Caki2 (cell line): Measurements from ENCODE around the gene IER5. TPM values are rescaled to one million over a fixed set of nuclear protein-coding genes. Genes with fewer than 3 reads are reported as not detected.
A peak's percentile ranks its signal among the peaks of the same experiment; 100 is the strongest.

Experiments used
- DNase-seq: peaks from one replicate; pipeline ENCODE4 v3.0.0-alpha.2; 2015; ENCODE audit warnings: low read depth
- in situ Hi-C: cut with HindIII; loops from 2 replicates; pipeline ENCODE4 v1.10.0; 2016; ENCODE audit warnings: low sequenced_read_pairs, low pct_unique_long_range_greater_than_20kb, mixed read lengths
- total RNA-seq: library from RNA; depleted of rRNA; stranded (reverse); fragments of >200 nt; shearing (Covaris generic); gene quantifications from 2 replicates; pipeline ENCODE4 v1.2.3, GENCODE V29; 2014; ENCODE audit warnings: low replicate concordance

IER5 gene
- total RNA-seq, 1 experiment from 2014 or later = 12.5 TPM

DNA sequence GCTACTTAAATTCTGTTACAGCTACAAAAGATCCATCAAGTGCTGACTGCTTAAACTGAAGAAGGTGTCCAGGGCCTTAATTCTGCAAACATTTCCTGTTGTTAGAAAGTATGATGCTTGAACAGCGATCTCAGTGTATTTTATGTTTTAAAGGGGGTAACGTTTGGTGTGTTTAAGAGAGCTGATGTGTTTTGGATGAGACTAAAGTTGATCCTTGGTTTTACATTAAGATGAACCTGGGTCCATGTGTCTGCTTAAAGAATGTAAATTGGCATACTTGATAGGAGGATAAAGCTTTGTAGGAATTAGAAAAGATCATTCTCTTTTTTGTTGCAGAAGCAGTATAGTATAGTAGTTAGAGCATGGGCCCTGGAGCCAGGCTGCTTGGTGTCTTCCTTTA is 3.6 kb downstream of the IER5 start:
- in situ Hi-C loops = no loop called here
- no peak for DNase-seq

DNA sequence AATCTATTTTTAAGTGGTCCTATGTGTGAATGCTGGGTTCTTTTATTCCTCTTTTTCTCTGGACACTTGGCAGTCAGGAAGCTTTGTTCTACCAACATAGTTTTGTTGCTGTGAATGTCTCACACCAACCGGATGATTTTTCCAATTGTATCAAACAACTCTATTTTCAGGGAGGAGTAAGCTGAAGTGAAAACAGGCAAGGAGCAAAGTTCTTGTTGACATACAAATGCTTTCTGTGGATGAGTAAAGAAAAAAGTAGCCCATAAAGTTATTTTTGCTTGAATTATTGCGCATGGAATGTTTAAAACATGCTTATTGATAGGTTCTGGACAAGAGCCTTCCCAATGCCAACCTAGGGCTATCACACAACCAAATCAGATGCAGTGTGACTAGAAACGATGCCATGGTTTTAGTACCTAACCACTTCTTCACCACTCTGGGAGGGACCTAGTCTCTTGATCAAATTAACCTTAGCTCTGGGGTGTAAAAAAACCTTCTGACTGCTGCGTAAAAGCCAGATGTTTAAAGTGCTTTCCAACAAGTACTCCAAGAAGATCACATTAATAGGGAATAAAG is 4.5 kb downstream of the IER5 start:
- in situ Hi-C loops = no loop called here
- DNase-seq = no peak

DNA sequence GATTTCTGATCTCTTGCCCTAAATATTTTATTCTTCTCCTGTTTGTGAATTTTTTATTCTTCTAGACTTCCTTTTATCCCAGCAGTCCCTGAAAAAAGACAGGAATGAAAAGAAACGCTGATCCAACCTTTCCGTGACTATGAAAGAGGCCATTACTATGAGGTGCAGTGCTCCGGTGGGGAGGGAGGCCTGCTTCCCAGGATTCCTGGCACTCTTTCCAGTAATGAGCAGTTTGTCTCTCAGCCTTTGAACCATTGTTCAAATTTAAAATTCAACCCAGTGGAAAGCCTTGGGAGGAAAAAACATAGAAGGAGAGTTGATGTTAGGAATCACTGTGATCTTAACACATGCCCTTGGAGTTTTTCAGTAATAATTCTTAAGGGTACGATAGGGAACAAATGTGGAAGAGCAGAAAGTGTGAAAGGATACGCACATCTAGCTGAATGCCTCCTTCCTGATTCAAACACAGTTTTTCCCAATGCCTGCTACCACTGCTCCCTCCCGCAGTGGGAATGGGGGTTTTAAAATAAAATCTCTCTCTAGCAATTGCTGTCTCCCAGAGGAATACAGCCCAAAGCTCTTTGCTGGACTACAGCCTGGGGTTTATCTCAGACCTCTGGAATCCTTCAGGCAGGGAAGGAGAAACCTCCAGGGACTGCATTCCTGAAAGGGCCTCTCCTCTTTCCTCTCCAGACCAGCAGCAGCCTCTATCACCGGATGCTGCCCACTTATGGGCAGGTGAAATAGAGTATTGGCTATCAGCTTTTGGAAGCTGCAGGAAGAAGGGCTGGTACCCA is 6.1 kb downstream of the IER5 start:
- in situ Hi-C loops = no loop called here
- DNase-seq = no peak

DNA sequence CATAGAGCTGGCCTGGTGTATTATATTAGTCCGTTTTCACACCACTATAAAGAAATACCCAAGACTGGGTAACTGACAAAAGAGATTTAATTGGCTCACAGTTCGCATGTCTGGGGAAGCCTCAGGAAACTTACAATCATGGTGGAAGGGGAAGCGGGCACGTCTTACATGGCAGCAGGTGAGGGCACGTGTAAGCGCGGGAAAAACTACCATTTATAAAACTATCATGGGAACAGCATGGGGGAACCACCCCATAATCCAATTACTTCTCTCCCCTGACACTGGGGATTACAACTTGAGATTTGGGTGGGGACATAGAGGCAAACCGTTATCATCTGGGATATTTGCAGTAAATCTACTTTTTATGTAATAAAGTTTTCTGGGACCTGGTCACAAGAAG is 6.8 kb downstream of the IER5 start:
- in situ Hi-C loops = no loop called here
- no peak for DNase-seq

DNA sequence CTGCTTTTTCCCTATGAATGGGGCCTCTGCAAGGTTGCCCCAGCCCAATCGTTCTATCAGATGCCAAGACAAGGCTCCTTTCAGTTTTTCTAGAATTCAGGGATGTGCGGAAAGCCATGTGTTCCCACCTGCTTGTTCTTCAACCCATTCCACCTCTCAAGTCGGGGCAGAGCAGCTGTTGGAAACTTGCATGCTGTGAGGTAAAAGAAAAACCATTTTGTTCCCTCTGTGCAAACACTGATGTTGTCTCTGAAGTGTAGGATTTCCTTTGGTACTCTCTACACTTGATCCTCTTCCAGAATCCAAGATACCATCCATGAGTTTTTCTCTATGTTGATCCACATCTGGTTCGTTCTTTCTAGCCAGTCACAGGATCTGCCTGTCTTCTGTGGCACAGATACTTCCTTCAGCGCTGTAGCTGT is 7.3 kb downstream of the IER5 start:
- in situ Hi-C loops = no loop called here
- no peak for DNase-seq

DNA sequence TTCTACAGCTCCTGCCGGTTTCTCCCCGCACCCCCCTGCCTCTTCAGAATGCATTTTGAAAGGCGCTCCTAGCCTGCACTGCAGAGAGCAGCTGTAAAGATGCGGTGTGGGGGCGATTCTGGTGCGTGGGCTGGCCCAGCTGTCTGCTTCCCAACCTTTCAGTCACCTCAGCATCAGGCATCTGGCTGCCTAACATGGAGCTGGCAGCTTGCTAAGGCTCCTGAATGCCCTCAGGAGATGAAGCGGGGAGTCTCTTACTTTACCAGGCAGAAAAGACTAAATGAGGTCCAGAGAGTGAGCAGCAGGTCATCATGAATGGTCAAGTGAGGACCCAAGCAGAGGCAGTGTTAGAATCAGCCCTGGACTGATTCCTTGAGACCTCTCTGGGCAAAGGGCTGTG is 8.7 kb downstream of the IER5 start:
- DNase-seq = no peak
- in situ Hi-C loops = no loop called here

DNA sequence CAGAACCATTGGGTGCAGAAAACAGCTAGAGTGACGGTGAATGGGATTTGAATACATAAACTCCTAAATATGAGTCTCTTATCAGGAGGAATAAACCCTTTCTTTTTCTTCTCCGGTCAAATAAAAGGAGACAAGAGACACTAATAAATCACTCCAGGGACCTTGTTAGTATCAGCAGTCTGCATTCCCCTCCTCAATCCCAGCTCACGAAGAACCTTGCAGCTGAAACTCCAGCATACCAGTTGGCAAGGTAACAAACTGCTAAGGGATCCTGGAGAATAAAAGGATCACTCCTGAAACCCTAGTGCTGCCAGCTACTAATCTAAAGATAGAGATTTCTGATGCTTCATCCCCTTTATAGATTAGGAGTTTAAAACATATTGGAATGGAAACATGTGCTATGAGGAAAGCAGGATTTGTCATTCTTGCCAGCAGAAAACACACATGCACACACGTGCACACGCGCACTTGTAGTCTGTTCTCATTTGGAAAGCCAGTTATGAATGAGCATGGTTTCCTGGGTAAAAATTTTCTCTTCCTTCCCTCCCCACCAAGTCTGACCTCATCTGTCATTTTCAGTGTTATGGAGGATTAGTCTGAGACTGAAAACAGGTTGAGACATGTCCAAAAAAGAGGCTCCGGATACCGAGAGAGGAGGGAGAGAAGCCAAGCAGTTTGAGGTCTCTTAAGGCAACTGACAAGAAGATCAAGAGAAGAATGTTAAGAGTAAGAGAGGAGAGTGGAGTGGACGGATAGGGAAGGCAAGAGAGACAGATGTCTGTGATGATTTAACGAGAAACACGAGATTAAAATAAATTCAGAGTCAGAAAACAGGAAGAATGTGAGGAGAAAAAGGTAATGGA is 10.9 kb downstream of the IER5 start:
- in situ Hi-C loops = no loop called here

DNA sequence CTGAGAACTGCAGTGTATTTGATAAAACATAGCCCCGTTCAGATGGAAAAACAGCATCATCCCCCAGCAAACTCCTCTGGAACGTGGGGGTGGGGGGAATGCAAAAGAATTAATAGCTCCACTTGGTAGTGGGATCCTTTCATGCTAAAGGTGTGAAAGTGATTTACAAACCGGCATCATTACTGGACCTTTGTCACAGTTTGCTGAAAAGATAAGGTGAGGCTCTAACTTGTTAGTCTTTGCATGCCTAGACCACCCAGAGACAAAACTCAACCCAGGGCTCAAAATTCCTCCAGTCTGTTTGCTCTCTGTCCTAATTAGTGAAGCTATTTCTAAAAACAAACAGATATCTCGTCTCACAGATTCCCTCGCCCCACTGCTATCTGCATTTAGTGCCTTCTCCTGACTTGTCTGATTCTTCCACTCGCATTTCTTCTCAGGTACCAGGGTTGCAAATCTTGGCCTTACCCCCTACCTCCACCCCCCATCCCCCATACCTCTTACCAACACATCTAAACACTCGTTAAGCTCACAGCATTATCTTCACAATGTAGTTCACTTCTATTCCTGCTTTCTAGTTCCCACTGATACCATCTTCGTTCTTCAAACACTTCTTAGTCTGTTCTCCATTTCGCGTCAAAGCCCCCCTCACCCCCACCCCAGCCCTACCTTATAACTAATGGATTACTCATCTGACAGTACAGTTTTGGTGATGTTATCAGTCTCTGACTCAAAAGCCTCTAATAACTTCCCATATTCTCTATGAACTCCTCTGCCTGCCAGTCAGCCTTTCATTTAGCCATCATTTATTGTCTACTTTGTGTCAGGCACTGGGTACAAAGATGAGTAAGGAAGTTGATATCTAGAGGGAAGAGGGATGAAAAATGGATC is 11.8 kb downstream of the IER5 start:
- in situ Hi-C loops = no loop called here
- DNase-seq = no peak

More for the DNA sequence above, 10.9 kb downstream of the IER5 start:
- no peak for DNase-seq

DNA sequence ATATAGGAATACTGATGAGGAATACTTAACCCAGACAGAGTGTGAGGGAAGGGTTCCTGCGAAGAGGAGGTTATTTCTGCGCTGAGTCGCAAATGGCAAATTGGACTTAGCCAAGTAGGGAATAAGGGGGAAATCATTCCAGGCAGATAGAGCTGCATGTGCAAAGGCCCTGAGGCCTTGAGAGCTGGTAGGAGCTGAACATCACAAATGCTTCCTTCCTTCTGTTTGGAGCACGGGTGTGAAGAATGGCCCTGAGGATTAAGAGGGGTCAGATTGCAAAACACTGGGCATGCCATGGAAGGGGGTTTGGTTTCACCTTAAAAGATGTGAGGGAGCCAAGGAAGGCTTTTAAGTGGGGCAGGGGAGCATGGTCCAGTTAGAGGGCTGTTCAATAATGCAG is 12.4 kb downstream of the IER5 start:
- DNase-seq = no peak
- in situ Hi-C loops = no loop called here

DNA sequence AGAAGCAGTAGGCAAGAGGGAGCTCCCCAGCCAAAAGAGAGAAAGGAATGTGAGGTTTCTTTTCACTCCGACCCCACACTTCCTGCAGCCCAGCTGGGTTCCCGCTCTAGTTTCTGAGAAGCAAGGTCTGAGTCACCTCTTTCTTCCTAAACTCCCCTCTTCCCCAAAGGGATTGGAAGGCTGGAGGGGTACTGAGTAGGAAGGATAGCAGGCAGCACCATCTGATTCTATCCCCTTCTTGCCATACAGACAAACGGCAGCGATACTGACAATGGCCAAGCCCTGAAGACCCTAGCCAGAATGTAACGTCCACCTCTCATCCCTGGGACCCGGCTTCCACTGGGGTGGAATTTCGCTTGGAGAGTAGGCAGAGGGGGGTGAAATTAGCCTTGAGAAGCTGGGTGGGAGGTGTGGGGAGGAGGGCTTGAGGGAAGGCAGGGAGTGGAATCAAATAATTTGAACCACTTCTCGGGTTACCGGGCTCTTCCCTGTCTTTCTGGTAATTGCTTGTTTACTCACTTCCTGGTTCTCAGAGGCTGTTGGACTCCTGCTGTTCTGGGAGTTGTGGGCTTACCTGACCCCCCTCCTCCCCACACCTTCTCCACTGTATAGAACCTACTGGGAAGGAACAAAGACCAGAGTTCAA is 13.2 kb downstream of the IER5 start:
- in situ Hi-C loops = no loop called here
- DNase-seq = no peak

DNA sequence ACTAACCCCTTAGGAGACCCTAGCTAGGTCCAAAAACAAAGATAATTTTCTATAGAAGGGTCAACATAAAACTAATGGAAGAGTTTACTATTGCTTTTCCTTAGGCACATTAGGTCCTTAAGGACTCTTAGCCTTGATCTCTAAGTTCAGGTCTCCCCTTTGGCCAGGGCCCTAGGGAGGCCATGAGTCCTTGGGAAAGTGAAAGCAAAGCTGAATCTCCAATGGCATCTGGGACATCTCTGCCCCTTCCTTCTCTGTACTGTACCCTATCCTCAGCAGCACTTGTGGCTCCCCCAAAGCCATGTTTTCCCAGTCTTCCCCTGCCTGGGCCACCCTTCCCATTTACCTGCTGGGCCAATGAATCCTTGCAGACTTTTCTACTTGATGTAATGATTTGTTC is 14.3 kb downstream of the IER5 start:
- in situ Hi-C loops = no loop called here

DNA sequence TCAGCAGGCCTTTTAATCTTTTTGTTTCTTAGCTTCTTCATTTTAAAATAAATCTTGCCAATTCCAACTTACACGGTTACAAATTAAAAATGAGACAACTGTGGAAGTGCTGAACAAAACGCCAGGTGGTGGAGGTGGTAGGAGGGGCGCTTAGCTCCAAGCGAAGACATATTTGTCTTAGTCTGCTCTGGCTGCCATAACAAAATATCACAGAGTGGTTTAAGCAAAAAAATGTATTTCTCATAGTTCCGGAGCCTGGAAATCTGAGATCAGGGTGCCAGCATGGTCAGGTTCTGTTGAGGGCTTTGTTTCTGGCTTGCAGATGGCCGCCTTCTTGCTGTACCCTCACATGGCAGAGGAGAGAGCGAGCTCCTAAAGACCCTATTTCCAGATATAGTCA is 14.9 kb downstream of the IER5 start:
- no peak for DNase-seq
- in situ Hi-C loops = no loop called here

More for the DNA sequence above, 14.3 kb downstream of the IER5 start:
- DNase-seq = no peak

DNA sequence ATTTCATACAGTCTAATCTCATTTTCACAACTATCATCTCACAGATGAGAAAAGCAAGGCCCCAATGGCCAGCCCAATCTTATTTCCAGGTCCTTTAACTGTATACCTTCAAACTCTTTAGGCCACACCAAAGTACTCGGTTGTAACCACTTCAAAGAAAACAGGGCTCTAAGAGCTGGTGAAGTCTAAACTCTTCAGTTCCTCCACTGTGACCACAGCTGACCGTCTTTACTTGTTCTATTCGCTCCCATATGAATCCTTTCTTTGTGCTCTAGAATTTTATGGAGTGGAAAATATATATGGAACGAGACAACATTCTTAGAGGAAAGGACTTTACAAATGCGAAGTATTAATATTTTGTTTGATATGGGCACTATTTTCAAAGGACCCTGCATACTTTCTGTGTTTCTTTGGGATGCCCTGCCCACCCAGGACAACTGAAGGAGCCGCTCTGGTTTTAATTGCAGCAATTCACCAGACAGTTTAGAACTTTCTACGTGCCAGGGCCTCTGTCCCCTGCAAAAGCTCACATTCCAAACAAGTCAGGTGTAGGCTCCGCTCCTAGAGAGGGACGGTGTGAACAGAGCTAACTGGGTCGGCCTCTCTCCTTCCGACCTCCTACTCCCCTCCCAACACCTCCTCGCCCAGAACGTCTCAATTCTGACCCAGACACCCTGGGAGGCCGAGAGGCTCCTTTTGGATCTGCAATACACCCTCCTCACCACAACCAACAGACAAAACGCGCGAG is 15.7 kb downstream of the IER5 start:
- in situ Hi-C loops = no loop called here
- DNase-seq = no peak

DNA sequence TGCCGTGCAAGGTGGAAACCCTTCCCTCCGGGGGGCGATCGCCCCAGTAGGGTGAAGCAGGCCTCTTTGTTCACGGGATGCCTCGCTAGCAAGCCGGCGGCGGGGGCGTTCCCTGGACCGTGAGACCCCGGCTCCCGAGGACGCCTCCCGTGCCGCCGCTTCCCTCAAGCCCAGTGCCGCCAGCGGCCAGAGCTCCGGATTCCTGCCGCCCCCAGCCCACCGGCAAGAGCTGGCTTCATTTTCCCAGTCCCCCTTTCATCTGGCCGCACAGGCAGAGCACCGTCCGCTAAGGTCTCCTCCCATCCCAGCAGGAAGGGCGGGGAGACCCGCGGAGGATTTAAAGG is 16.3 kb downstream of the IER5 start:
- in situ Hi-C loops = no loop called here
- no peak for DNase-seq

DNA sequence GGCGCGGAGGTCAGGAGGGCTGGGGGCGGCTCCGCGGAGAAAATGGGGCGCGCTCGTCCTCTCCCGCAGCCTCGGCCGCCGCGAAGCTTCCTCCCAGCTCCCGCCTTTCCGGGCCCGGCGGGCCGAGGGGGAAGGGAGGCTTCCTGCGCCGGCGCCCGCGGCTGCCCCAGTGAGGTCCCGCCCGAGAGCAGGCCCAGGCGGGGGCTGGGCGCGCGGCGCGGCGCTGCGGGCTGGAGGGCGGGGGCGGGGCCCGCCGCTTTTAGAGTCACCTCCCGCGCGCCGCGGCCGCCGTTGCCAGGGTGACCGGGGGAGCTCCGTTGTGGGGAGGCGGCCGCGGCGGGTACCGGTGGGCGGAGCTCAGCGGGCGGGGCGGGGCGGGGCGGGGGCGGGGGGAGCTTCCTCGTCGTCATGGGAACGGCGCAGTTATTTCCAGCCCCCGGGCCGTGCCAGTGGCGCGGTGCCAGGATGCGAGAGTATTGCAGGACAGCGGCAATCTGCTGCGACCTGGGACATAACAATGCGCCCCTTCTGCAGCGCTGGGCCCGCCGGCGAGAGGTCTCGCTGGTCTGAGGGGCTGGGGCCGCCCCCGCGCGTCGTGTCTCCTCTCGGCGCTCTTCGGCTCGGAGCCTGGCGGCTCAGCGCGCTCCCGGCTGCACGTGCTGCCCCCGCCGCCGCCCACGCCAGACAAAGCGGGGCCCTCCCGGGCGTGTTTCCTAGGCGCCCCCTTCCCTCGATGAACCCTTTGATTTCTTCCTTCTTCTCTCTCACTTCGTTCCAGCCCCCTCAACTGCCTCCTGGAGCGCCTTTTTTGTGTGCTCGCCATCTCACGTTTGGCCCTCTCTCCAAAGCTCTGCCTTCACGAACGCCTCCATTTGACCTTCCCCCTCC is 16.9 kb downstream of the IER5 start:
- in situ Hi-C loops = no loop called here
- peak; percentile 79 for DNase-seq

DNA sequence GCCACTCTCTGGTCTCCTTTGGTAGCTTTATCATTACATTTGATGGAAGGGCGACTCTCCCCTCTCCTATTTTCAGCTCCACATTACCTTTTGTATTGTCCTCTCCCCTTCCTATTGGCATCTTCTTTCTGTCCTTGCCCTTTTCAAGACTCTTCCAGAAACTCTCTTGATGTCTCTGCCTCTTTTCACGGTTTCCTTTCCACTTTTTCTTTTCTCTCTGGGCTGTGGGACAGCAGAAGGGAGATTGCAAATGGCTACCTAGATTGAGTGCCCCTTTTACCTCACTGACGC is 17.5 kb downstream of the IER5 start:
- in situ Hi-C loops = no loop called here
- no peak for DNase-seq

DNA sequence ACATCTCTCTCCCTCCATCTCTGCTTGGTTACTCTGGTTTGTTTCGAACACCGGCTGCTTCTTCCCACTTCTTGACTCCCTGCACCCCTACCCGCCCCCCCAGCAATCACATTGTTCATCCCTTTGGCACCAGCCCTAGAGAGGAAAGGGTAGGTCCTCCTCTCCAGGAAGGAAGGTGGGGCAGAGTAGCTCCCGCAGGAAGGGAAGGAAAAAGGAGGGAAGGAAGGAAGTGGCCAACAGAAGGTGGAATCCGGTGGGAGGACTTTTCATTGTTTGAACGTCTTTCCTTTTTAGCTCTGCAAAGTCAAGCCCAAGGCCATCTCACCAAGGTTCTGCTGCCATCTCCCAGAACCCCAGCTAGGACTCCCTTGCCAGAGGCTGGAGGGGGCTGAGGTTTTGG is 18.0 kb downstream of the IER5 start:
- in situ Hi-C loops = no loop called here

More for the DNA sequence above, 18.0 kb downstream of the IER5 start:
- no peak for DNase-seq
